OCI-M2 (cell line): Measurements from ENCODE around the gene EPS8.

Source experiments
- DNase-seq: peaks from one replicate; lab custom pipeline; 2025; ENCODE audit not compliant: unreplicated experiment; lab: John Stamatoyannopoulos, UW

Gene EPS8

GRCh38 chr12:15605881-15606590, 183.2 kb downstream of the EPS8 start:
- DNase-seq = no peak

DNA sequence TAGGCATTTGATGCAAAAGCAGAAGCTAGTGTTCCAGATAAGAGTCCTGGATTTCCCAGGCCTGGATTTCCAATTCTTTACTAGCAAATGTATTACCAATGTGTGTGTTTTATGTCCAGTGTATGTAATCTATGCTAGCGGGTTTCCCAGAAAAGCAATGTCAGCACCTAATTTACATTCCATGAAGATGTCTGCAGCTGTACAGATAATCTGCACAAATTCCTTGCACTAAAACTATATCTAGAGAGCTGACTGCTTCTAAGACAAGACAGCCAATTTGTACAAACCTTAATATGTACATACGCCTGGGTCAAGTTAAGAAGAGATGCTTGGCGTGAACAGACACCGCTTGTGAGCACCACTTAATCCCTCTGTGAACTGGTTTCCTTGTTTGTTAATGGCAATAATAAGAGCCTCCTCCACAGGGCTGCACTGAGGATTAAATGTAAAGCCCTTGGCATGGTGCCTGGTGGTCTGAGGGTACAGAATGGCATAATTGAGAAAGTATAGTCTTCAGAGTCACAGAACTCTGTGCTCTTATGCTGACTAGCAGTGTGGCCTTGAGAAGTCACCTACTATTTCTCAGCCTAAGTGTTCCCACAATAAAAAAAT, 185.6 kb downstream of the EPS8 start:
- no peak for DNase-seq

- DNase-seq = no peak
Observed at GRCh38 chr12:15602051-15602672, 187.0 kb downstream of the EPS8 start.

GRCh38 chr12:15601210-15601800, 187.9 kb downstream of the EPS8 start:
- no peak for DNase-seq

GRCh38 chr12:15600223-15600935, 188.8 kb downstream of the EPS8 start:
- no peak for DNase-seq

GRCh38 chr12:15599266-15600037, 189.7 kb downstream of the EPS8 start:
- no peak for DNase-seq

GRCh38 chr12:15597125-15597830, 191.9 kb downstream of the EPS8 start:
- DNase-seq = no peak

DNA sequence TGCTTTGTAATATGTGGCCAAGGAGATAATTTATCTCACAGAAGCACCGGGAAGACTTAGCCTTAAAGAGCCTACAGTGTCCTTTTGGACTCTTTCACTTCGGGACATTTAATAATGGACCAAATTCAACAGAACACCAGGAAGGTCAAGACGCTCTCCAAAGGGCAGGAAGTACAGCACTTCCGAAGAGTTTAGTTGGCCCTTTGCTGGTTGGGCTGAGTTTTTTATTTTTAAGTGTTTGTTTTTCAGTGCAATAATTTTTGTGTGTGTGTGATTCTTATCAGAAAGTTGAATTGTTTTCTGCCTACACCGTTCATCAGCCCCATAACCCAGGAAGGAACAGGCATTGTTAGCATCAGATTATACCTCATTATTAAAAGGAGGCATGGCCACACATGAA, 193.0 kb downstream of the EPS8 start:
- no peak for DNase-seq

GRCh38 chr12:15592934-15593333, 196.3 kb downstream of the EPS8 start:
- no peak for DNase-seq

DNA sequence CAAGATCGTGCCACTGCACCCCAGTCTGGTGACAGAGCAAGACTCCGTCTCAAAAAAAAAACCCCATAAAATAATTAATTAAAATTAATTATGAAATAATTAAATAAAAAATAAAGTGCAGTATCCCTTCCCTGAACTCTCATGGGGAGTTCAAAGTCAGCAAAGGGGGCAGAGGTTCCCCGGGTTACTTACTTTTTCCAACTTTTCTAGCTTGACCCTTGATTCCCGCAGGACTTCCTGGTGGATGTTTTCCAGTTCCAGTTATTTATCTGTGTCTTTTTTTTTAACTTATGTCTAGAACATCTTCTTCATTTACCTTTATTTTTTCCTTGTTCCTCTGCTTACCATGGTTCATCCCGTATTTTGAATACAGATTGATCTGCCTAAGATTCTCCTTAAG, 197.4 kb downstream of the EPS8 start:
- no peak for DNase-seq

- DNase-seq = no peak
Observed at GRCh38 chr12:15590180-15590826, 198.9 kb downstream of the EPS8 start.

- no peak for DNase-seq
Observed at GRCh38 chr12:15589328-15590032, 199.7 kb downstream of the EPS8 start.

DNA sequence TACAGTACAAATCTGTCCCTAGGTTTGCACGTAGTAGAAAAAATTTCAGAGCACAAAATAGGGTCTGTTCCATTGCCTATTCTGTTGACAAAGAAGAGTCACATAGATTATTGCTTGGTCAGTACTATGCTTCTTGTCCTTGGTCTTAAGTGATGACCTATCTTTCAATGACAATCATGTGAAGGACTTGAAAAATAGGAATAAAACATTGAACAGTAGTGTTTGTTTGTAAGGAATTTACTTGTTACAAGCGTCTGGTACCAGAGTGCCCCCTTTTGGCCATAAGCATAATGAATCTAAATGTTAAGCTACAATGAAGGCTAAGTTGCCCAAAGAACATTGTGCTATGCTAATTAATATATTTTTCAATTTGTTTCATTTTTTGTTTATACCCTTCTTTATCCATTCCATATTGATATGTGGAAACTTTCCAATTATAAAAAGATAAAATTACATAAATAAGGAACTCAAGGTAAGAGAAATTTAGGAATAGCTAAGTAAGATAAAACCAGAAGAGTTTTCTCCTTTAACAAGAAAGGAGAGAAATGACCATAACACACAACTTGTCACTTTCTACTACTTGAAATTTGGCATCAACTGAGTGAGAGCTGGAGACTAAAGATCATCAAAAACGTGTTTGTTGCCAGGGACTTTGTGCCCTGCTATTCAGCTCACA, 204.7 kb downstream of the EPS8 start:
- DNase-seq = no peak

DNA sequence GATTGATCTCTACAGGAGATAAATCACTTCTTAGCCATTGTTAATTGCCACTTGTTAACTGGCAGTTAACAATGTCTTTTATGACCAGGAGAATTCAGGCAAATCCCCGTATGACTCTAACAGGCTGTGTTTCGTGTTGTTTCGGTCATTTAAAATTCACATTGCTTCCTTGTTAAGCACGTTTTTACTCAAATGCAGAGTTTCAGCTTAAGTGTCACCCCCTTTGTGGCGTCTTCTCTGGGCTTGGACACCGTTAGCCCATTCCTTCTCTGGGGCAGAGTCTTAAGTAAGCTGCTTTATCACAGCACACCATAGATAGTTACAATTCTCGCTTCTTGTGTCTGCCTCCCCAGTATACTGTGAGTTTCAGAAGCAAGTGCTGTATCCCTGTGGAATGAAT, 205.4 kb downstream of the EPS8 start:
- no peak for DNase-seq

- DNase-seq = no peak
Observed at GRCh38 chr12:15581006-15581405, 208.2 kb downstream of the EPS8 start.

GRCh38 chr12:15580431-15580830, 208.8 kb downstream of the EPS8 start:
- DNase-seq = no peak

GRCh38 chr12:15575671-15576541, 213.3 kb downstream of the EPS8 start:
- no peak for DNase-seq
